ENCODE results near the gene CMIP.

The CMIP gene

GRCh38 chr16:81601601-81602255 lies 157.1 kb downstream of the CMIP start:
- no peak for DNase-seq (ENCODE audit: low read depth, low spot score)

GRCh38 chr16:81602256-81602776 lies 157.7 kb downstream of the CMIP start:
- no peak for DNase-seq (ENCODE audit: low read depth, low spot score)

GRCh38 chr16:81602792-81603191 lies 158.2 kb downstream of the CMIP start:
- DNase-seq (ENCODE audit: low read depth, low spot score) = no peak

GRCh38 chr16:81604960-81605383 lies 160.4 kb downstream of the CMIP start:
- no peak for DNase-seq (ENCODE audit: low read depth, low spot score)

- DNase-seq (ENCODE audit: low read depth, low spot score) = no peak
Observed at GRCh38 chr16:81606039-81606438, 161.4 kb downstream of the CMIP start.

GRCh38 chr16:81607006-81607405 lies 162.4 kb downstream of the CMIP start:
- DNase-seq (ENCODE audit: low read depth, low spot score) = no peak

- no peak for DNase-seq (ENCODE audit: low read depth, low spot score)
Observed at GRCh38 chr16:81607805-81608522, 163.4 kb downstream of the CMIP start.

GRCh38 chr16:81608523-81609209 lies 164.1 kb downstream of the CMIP start:
- DNase-seq (ENCODE audit: low read depth, low spot score) = no peak

- DNase-seq (ENCODE audit: low read depth, low spot score) = no peak
Observed at GRCh38 chr16:81609323-81609892, 164.8 kb downstream of the CMIP start.

- no peak for DNase-seq (ENCODE audit: low read depth, low spot score)
Observed at GRCh38 chr16:81610144-81610842, 165.7 kb downstream of the CMIP start.

- DNase-seq (ENCODE audit: low read depth, low spot score) = no peak
Observed at GRCh38 chr16:81610936-81611335, 166.3 kb downstream of the CMIP start.

GRCh38 chr16:81611721-81612120 lies 167.1 kb downstream of the CMIP start:
- no peak for DNase-seq (ENCODE audit: low read depth, low spot score)

- DNase-seq (ENCODE audit: low read depth, low spot score) = no peak
Observed at GRCh38 chr16:81612351-81613163, 167.9 kb downstream of the CMIP start.

GRCh38 chr16:81614171-81614570 lies 169.6 kb downstream of the CMIP start:
- no peak for DNase-seq (ENCODE audit: low read depth, low spot score)

GRCh38 chr16:81614654-81615359 lies 170.2 kb downstream of the CMIP start:
- no peak for DNase-seq (ENCODE audit: low read depth, low spot score)

- DNase-seq (ENCODE audit: low read depth, low spot score) = no peak
Observed at GRCh38 chr16:81615411-81615810, 170.8 kb downstream of the CMIP start.

GRCh38 chr16:81615833-81616232 lies 171.2 kb downstream of the CMIP start:
- no peak for DNase-seq (ENCODE audit: low read depth, low spot score)

GRCh38 chr16:81616321-81617020 lies 171.9 kb downstream of the CMIP start:
- DNase-seq (ENCODE audit: low read depth, low spot score) = no peak

- DNase-seq (ENCODE audit: low read depth, low spot score) = no peak
Observed at GRCh38 chr16:81617021-81617346, 172.4 kb downstream of the CMIP start.

GRCh38 chr16:81618187-81618586 lies 173.6 kb downstream of the CMIP start:
- DNase-seq (ENCODE audit: low read depth, low spot score) = no peak
